GM19035 (cell line): ENCODE results near the gene DDT.
"Not testable (repeated sequence)": the region's sequence is repeated elsewhere in the genome, so short reads cannot be mapped to it uniquely, and the experiment has no call there.

Experiments used
- ATAC-seq: cut with Tn5 transposase; IDR thresholded peaks from one replicate; pipeline ENCODE4 v1.9.1; 2021; ENCODE audit not compliant: unreplicated experiment

The DDT gene

GRCh38 chr22:23974345-23974744, at the start of gene DDT:
TSS of gene DDT (minus strand) at chr22:23974441. CDS start at chr22:23974414, 27 bp downstream.
- peak; percentile 93 for ATAC-seq

DNA sequence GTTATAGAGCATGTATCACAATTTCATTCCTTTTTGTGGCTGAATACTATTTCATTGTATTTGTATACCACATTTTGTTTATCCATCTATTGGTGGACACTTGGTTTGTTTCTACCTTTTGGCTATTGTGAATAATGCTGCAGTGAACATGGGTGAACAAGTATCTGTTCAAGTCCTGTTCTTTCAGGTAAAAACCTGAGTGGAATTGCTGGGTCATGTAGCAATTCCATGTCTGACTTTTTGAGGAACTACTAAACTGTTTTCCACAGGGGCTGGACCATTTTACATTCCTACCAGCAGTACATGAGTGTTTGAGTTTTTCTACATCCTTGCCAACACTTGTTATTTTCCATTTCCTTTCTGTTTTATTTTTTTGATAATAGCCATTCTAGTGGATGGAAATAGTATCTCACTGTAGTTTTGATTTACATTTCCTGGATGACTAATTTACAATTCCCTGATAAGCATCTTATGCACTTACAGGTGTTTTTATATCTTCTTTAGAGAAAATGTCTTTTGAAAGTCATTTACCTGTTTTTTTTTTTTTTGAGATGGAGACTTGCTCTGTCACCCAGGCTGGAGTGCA, 49.1 kb upstream of the DDT start:
- ATAC-seq, result no peak

DNA sequence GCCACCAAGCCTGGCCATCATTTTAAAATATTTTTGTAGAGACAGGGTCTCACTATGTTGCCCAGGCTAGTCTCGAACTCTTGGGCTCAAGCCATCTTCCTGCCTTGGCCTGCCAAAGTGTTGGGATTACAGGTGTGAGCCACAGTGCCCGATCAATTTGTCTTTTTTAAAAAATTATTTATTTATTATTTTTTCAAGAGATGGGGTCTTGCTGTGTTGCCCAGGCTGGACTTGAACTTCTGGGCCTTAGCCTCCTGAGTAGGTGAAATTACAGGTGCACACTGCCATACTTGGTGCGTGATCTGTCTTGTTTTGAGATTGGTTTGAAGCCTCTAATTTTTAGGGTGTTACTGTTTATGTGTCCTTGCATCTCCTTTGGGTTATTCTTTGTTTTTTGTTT, 47.1 kb upstream of the DDT start:
- ATAC-seq, result no peak

- no peak for ATAC-seq
Measured at GRCh38 chr22:24016156-24016555, 41.9 kb upstream of the DDT start.

DNA sequence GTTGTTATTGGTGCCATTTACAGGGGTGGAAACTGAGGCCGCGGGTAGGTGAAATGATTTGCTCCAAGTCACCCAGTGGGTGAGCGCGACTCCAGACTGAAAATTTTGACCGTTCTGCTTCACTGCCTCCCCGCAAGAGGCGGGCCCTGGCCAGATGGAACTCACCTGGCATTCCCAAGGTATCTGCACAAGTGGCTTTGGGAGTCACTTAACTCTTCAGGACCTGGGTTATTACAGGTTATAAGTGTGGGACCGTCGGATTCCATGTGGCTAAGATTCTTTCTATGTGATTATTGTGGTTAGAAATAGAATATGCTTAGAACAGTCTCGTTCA, 37.5 kb upstream of the DDT start:
- no peak for ATAC-seq

DNA sequence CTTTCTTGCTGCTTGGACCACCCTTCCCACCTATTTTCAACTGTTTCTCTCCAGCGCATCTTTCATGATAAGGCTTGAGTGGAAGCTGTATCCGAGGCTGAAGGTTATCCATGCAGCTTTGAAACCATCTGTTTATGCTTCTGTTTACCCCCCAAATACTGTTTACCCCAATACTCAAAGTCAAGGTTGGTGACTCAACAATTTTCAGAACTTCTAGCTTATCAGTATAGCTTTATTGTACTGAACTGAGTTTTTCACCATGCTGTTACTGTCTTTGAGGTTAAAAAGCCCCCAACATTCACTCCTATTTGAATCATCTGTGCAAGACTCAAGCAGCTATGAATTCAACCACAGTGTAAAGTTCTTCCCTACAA, 35.8 kb upstream of the DDT start:
- no peak for ATAC-seq

- ATAC-seq, result no peak
Measured at GRCh38 chr22:24009227-24010017, 35.2 kb upstream of the DDT start.

GRCh38 chr22:24008381-24009226, 34.4 kb upstream of the DDT start:
- ATAC-seq, result no peak

- no peak for ATAC-seq
Measured at GRCh38 chr22:24008022-24008283, 33.7 kb upstream of the DDT start.

GRCh38 chr22:24007253-24008021, 33.2 kb upstream of the DDT start:
- no peak for ATAC-seq

DNA sequence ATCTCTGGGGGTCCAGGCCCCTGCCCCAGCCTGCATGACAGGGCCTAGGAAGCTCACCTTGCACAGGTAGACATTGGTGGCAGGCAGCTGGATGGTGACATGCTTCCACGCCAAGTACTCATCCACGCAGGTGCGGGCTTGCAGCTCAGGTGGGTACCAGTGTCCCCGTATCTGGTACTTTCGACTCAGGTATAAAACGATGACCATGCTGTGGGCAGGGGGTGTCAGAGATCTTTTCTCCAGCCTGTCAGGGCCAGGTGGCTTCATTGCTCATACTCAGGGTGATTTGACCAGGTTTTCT, 32.6 kb upstream of the DDT start:
- ATAC-seq, result no peak

DNA sequence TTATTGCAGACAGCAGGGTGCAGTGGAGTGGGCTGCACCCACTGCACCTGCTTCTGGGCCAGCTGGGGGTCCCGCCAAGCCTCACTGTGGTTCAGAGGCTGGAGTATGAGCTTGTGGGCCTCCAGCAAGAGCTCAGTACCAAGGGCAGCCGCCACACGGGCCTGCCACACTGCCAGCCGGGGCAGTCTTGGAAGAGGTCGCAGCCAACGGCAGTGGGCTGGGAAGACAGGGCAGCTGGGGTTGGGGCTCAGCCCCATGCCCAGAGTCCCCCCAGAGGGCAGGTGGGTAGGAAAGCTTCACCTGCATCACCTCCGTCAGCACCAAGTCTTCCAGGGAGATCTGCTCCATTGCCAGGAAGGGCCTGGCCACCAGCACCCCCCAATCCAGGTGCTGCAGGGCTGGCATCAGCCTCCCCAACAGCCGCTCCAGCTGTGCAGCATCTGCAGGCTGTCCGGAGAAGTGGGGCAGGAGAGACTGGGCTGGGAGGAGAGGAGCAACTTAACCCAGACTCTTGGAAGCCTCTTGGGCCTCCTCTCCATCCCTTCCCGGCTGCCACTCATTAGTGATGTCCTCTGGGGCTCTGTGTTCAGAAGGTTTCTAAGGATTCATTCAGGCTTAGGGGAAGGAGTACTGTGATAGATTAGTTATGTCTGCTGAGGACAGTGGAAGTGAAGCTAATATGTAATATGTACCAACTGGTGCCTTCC, 32.1 kb upstream of the DDT start:
- ATAC-seq, result no peak

DNA sequence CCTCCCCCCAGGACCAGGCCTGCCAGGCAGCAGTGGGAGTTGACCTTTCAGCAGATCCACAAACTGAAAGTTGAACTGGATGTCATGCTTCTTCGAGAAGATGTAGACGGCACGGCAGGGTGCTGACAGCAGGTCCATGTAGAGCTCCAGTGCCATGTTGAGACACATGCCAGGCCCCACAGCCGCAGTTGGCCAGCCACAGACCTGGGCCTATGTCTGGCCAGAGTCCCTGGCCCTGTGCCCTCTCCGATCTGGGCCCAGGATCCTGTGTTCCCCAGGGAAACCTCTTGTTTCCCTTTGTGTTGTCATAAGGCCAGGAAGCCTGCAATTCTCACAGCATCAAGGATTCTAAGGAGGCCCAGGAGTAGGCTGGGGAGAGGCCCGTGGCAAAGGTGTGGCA, 31.0 kb upstream of the DDT start, which contains the start of gene GSTT4:
Gene GSTT4, minus strand, starts transcription at position 253 of the 400 bp plus-strand sequence. Its CDS starts 97 bp downstream, at position 156.
- no peak for ATAC-seq

- no peak for ATAC-seq
Measured at GRCh38 chr22:24003887-24004286, 29.6 kb upstream of the DDT start.

GRCh38 chr22:24002851-24003250, 28.6 kb upstream of the DDT start:
- no peak for ATAC-seq

GRCh38 chr22:24002272-24002671, 28.0 kb upstream of the DDT start:
- no peak for ATAC-seq

GRCh38 chr22:24001314-24001713, 27.1 kb upstream of the DDT start:
- ATAC-seq, result no peak

- not testable (repeated sequence) for ATAC-seq
Measured at GRCh38 chr22:23999779-24000178, 25.5 kb upstream of the DDT start.

- no peak for ATAC-seq
Measured at GRCh38 chr22:23997092-23997491, 22.9 kb upstream of the DDT start.

- ATAC-seq, result not testable (repeated sequence)
Measured at GRCh38 chr22:23993581-23994177, 19.4 kb upstream of the DDT start.

- ATAC-seq, result not testable (repeated sequence)
Measured at GRCh38 chr22:23993080-23993479, 18.8 kb upstream of the DDT start.
